MM.1S (cell line): ENCODE data around the gene NUP214.
"Not testable (repeated sequence)": the region's sequence is repeated elsewhere in the genome, so short reads cannot be mapped to it uniquely, and the experiment has no call there.

Source experiments
- DNase-seq: peaks from one replicate; pipeline ENCODE4 v3.0.0-alpha.2; 2015
- H2AFZ ChIP-seq: fragments of 300-600 bp; sonication (generic); 2 replicates; pipeline ENCODE4 v1.6.0; 2016; ENCODE audit warnings: antibody characterized with exemption, low read length
- H3F3A ChIP-seq: fragments of 300-600 bp; sonication (generic); 2 replicates; pipeline ENCODE4 v1.6.1; 2016; ENCODE audit warnings: mild to moderate bottlenecking, antibody characterized with exemption, low read length, moderate library complexity, mixed read lengths; ENCODE audit not compliant: insufficient read depth
- H3K27ac ChIP-seq: fragments of 300-600 bp; sonication (generic); 2 replicates; pipeline ENCODE4 v1.5.1; 2016; ENCODE audit warnings: mild to moderate bottlenecking, low read length
- H3K27me3 ChIP-seq: fragments of 300-600 bp; sonication (generic); replicated peaks from 2 replicates; pipeline ENCODE4 v1.6.0; 2016; ENCODE audit warnings: low read length; ENCODE audit not compliant: insufficient read depth
- H3K36me3 ChIP-seq: fragments of 300-600 bp; sonication (generic); replicated peaks from 2 replicates; pipeline ENCODE4 v1.6.1; 2016; ENCODE audit warnings: mild to moderate bottlenecking, low read length, mixed read lengths; ENCODE audit not compliant: insufficient read depth
- H3K4me1 ChIP-seq: fragments of 300-600 bp; sonication (generic); 2 replicates; pipeline ENCODE4 v1.6.1; 2016; ENCODE audit warnings: low read length, mixed read lengths
- H3K4me2 ChIP-seq: fragments of 300-600 bp; sonication (generic); 2 replicates; pipeline ENCODE4 v1.6.0; 2016; ENCODE audit warnings: low read depth, low read length
- H3K4me3 ChIP-seq: fragments of 300-600 bp; sonication (generic); 2 replicates; pipeline ENCODE4 v1.5.1; 2016; ENCODE audit warnings: low read length, mixed read lengths
- H3K79me2 ChIP-seq: fragments of 300-600 bp; sonication (generic); 2 replicates; pipeline ENCODE4 v1.6.1; 2016; ENCODE audit warnings: mixed run types, low read length, mixed read lengths
- H3K9ac ChIP-seq: fragments of 300-600 bp; sonication (generic); 2 replicates; pipeline ENCODE4 v1.6.1; 2016; ENCODE audit warnings: low read length, mixed read lengths
- H3K9me2 ChIP-seq: fragments of 300-600 bp; sonication (generic); replicated peaks from 2 replicates; pipeline ENCODE4 v1.6.1; 2016; ENCODE audit warnings: mild to moderate bottlenecking, low read length, mixed read lengths; ENCODE audit not compliant: insufficient read depth
- H3K9me3 ChIP-seq: fragments of 300-600 bp; sonication (generic); replicated peaks from 2 replicates; pipeline ENCODE4 v1.6.1; 2016; ENCODE audit warnings: mild to moderate bottlenecking, low read length, mixed read lengths; ENCODE audit not compliant: insufficient read depth
- H4K20me1 ChIP-seq: fragments of 300-600 bp; sonication (generic); 2 replicates; pipeline ENCODE4 v1.6.1; 2016; ENCODE audit warnings: mild to moderate bottlenecking, low read length, moderate library complexity, mixed read lengths; ENCODE audit not compliant: insufficient read depth
- CTCF ChIP-seq: fragments of 300-600 bp; sonication (generic); IDR thresholded peaks from 2 replicates; pipeline ENCODE4 v1.5.1; 2016; ENCODE audit warnings: antibody characterized with exemption, low read length, mixed read lengths
- EZH2 ChIP-seq: fragments of 300-600 bp; sonication (generic); optimal IDR thresholded peaks from 2 replicates; pipeline ENCODE3; 2017; ENCODE audit warnings: low read depth, mild to moderate bottlenecking, antibody characterized with exemption, low read length, mixed read lengths
- EZH2phosphoT487 ChIP-seq: fragments of 300-600 bp; sonication (generic); IDR thresholded peaks from 2 replicates; pipeline ENCODE4 v1.6.1; 2018; ENCODE audit warnings: antibody characterized with exemption, low read length

NUP214 gene

DNA sequence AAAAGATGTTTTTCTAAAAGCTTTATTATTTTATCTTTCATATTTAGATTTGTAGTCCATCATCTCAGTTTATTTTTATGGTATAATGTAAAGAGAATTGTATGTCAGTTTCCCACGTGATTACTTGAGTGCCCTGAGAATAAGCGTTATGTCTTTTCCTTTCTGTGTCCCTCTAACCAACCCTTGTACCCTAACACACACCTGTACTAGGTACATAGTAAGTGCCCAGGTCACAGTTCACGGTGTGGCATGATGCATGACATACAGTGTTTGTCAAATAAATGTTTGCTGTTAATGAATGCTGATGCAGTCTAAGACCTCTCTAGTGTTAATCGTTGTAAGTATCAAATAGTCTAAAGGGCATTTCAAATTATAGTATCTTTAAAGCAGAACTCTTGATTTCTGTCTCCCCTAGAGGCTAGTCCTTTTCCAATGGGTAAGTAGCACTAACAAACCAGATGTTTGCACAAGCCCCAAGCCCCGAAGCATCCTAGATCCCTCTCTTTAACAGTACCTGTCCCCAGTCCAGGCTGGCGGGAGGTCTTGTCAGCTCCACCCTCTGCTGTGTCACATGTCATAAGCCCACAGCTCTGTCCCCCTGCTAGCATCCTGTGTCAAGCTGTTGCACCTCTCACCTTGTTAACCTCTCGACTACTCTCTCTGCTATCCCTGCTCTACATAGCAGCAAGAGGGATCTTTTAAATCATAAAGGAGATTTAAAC lies 23.7 kb downstream of the NUP214 start:
- Histone ChIP-seq H3K4me1 (peaks cover 12% of the 10 kb centered on the region), H3F3A (0 out of 2 replicates have a peak, but pooled peaks cover 7% of the 10 kb centered on the region), H3K4me2 (no peak overlapping the region), H3K27ac (no peak overlapping the region), H3K79me2 (no peaks in the 10 kb centered on the region), H3K9ac (no peak overlapping the region), H3K27me3 (no peaks in the 10 kb centered on the region), H2AFZ (no peak overlapping the region), H4K20me1 (no peaks in the 10 kb centered on the region), H3K9me3 (no peaks in the 10 kb centered on the region), H3K9me2 (no peaks in the 10 kb centered on the region), H3K4me3 (no peak overlapping the region), H3K36me3 (peaks cover 13% of the 10 kb centered on the region)
- DNase-seq = no peak
- TF ChIP-seq EZH2phosphoT487 = no peak
- no peak for TF ChIP-seq EZH2
- TF ChIP-seq CTCF = no peak

GRCh38 chr9:131149688-131150053 lies 24.3 kb downstream of the NUP214 start:
- no peaks in the 10 kb centered on the region for H3K9me3 ChIP-seq

GRCh38 chr9:131153595-131153994 lies 28.2 kb downstream of the NUP214 start:
- 0 out of 2 replicates have a peak, but pooled peaks cover 7% of the 10 kb centered on the region for H3F3A ChIP-seq
- peak overlapping the region; percentile 33; the same call in 1 of the 2 replicates for H3K27ac ChIP-seq
- peaks cover 10% of the 10 kb centered on the region for H3K36me3 ChIP-seq
- DNase-seq = peak; percentile 25
- no peak overlapping the region for H3K9ac ChIP-seq
- no peaks in the 10 kb centered on the region for H3K27me3 ChIP-seq
- H3K79me2 ChIP-seq = peaks cover 3% of the 10 kb centered on the region; the same call in 1 of the 2 replicates
- no peak overlapping the region for H3K4me2 ChIP-seq
- H3K4me1 ChIP-seq = peaks cover 12% of the 10 kb centered on the region
- H3K9me2 ChIP-seq = no peaks in the 10 kb centered on the region
- no peak overlapping the region for H2AFZ ChIP-seq
- H3K4me3 ChIP-seq = no peak overlapping the region
- H3K9me3 ChIP-seq = no peaks in the 10 kb centered on the region
- TF ChIP-seq EZH2phosphoT487 (no peak), CTCF (no peak), EZH2 (no peak)
- H4K20me1 ChIP-seq = no peaks in the 10 kb centered on the region

More at GRCh38 chr9:131149688-131150053, 24.3 kb downstream of the NUP214 start:
- Histone ChIP-seq H3K4me3 (no peak overlapping the region), H3K79me2 (no peaks in the 10 kb centered on the region), H3K36me3 (peaks cover 11% of the 10 kb centered on the region), H3K9ac (no peak overlapping the region), H3K4me1 (peaks cover 12% of the 10 kb centered on the region), H3K4me2 (no peak overlapping the region), H3F3A (0 out of 2 replicates have a peak, but pooled peaks cover 7% of the 10 kb centered on the region), H3K9me2 (no peaks in the 10 kb centered on the region), H3K27ac (no peak overlapping the region), H2AFZ (no peak overlapping the region), H4K20me1 (no peaks in the 10 kb centered on the region), H3K27me3 (no peaks in the 10 kb centered on the region)
- DNase-seq = no peak
- TF ChIP-seq EZH2phosphoT487 (no peak), CTCF (no peak)

- not testable (repeated sequence) for H3K27ac ChIP-seq, H4K20me1 ChIP-seq, H3K4me2 ChIP-seq, H3K36me3 ChIP-seq, H3F3A ChIP-seq, H3K27me3 ChIP-seq, DNase-seq, H3K9me3 ChIP-seq, H3K9me2 ChIP-seq, H3K4me1 ChIP-seq, H3K79me2 ChIP-seq, H3K4me3 ChIP-seq, H2AFZ ChIP-seq, H3K9ac ChIP-seq
Measured at GRCh38 chr9:131158673-131159072, 33.3 kb downstream of the NUP214 start.
